ENCODE results near the gene DIAPH2.
"Not testable (repeated sequence)": the region's sequence is repeated elsewhere in the genome, so short reads cannot be mapped to it uniquely, and the experiment has no call there.

DIAPH2 gene

DNA sequence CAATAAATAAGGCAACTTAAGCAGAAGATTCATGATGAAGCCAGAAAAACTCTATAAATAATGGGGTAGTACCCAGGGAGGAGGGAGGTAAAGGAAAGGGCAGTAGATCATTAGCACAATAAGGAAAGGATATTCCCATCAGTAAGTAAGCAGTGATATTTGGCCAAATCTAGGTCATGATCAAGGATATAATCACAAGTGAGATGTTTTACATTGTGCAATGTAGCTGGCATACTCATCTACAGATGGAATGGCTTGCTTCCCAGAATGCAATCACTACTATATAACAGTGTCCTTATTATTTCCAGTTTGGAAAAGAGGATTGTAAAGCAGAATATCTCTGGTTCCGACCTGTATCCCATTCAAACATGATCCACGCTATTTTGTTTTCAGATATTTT is 682.5 kb downstream of the DIAPH2 start:
- DNase-seq (ENCODE audit: low read depth in 4 of 4, low spot score in 1 of 4), result no peak

DNA sequence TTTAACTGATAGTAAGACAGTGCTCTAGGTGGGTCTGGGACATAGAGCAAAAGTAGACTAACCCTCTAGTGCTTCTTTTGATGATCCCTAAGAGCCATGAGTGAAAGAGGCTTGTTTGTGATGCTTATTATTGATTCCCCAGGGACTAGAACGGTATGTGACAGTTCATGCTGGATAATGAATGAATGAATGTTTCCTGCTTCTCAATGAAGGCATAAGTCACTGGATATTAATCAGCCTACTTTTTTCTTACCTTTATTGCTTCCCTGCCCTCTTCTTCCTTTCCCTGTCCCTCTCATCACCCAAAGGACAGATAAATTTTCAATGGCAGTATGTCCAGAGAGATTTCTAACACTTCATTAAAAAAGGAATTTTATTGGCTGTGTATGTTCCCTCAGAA is 685.3 kb downstream of the DIAPH2 start:
- no peak for DNase-seq (ENCODE audit: low read depth in 4 of 4, low spot score in 1 of 4)

DNA sequence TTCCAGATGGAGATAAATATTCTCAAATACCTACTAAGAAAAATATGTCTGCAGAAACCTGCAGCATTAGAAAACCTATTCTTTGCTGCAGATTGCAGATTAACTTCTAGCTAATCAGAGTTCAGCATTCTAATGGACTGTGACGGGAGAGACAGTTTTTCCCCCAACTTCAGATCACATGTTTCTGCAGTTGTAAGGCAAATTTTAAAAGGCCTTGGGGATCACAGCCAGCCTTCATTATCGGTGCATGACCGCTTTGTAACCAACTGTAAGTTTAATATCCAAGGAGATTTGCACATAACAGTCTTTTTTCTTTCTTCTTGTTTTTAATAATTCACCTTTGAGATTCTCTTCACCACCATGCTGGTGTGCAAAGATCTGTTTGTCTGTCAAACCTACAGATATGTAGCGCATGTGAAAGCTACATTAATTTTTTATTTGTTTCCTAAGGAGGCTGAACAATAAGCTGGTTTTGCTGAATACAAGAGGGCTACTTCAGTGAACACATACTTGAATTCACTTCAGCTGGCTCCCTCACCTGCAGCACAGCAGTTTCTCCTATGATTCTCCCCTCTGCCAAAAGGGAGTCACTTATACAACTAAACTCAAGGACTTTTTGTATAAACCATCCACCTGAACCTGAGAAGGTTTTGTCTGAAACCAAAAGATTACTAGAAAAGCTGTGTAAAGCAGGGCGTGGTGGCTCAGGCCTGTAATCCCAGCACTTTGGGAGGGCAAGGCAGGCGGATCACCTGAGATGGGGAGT is 687.5 kb downstream of the DIAPH2 start:
- no peak for DNase-seq (ENCODE audit: low read depth in 4 of 4, low spot score in 1 of 4)

DNA sequence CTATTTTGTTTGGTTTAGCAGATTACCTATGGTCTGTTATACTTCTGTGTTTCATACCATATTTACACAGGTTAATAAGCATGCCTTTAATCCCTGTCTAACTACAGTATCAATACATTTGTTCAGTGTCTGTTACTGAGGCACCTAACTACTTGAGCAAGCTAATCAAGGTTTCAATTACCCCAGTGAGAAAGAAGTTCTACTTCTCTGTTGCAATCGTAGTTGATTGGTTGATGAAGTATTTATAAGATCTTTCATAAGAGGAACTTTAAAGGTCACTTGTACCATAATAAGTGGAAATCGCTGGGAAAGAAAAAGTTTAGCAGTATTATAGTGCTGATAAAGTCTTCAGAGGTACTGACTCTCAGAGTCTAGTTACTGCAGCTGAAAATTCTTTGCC is 689.6 kb downstream of the DIAPH2 start:
- DNase-seq (ENCODE audit: low read depth in 4 of 4, low spot score in 1 of 4), result no peak

DNA sequence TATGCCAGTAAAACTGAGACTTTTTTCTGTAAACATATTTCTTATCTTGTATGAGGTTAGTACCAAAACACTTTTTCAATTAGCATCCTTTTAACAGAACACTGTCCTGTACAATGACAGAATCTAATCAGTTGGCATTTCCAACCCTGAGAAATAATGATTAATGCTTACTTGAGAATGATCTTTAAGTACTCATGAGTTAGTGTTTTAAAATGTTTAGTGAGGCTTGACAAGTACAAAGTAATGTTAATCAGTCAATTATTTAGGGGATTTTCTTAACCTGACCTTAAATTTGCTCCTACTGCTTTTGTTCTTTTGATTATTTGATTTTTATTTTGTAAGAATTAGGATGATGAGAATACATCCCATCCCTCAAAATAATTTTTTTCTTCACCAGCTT is 695.6 kb downstream of the DIAPH2 start:
- DNase-seq (ENCODE audit: low read depth in 4 of 4, low spot score in 1 of 4), result no peak

DNA sequence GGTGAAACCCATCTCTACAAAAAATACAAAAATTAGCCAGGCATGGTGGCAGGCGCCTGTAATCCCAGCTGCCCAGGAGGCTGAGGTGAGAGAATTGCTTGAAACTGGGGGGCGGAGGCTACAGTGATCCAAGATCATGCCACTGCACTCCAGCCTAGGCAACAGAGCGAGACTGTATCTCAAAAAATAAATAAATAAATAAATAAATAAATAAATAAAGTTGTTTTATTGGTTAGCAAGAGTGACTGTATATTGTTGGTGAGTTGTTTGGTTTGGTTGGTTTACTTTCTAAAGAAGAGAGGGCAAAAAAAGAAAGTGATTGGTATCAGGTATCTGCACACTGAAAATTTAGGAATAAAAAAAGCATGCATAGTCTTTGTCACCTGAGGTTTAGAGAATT is 700.0 kb downstream of the DIAPH2 start:
- DNase-seq (ENCODE audit: low read depth in 4 of 4, low spot score in 1 of 4), result no peak

DNA sequence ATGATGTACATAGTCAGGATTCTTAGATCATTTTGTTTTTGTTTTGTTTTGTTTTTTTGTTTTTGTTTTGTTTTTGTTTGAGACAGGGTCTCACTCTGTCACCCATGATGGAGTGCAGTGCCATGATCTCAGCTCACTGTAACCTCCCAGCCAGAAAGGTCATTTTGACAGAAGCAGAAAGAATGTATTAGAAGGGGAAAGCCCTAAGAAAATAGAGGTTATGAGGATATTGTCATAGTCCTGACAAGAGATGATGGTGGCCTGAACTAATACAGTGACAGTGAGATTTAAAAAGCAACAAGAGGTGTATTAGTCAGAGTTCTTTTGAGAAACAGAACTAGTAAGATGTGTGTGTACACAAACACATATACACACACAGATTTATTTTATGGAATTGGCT is 702.4 kb downstream of the DIAPH2 start:
- DNase-seq (ENCODE audit: low read depth in 4 of 4, low spot score in 1 of 4), result no peak

DNA sequence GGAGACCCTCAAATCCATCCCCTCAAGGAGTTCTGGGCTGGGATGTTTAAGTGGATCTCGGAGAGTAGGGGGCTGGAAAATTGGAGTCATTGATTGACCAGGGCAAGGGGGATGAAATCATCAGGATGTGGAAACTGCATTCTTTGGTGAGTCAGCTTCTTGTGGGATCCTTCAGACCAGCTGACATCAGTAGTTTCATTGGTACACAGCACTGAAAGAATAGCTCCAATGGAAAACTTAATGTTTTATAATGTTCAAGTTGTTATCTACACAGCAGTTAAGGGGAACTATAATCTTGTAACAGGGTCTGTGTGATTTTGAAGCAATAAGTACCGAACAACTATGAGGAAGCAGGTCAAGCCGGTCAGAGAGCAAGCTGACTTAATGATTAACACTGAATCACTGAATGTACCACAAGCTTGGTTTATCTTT is 705.1 kb downstream of the DIAPH2 start:
- DNase-seq (ENCODE audit: low read depth in 4 of 4, low spot score in 1 of 4), result no peak

DNA sequence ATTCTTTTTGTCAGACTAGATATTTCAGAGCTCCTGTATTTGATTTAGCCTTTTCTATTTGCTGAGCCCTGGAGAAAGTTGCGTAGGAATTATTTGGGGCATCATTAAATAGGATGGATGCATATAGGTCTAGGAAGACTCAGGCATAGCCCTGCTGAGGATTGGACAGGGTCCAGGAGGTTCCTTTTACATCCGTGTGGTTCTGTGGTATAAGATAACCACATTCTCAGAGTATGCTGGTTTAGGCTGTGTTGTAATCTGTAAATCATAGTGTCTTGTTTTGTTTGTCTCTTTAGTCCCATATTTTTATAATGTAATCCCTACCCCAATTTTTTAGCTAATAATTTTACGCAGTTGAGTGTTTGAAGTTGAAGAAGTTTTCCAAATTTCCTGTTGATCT is 712.7 kb downstream of the DIAPH2 start:
- no peak for DNase-seq (ENCODE audit: low read depth in 4 of 4, low spot score in 1 of 4)

DNA sequence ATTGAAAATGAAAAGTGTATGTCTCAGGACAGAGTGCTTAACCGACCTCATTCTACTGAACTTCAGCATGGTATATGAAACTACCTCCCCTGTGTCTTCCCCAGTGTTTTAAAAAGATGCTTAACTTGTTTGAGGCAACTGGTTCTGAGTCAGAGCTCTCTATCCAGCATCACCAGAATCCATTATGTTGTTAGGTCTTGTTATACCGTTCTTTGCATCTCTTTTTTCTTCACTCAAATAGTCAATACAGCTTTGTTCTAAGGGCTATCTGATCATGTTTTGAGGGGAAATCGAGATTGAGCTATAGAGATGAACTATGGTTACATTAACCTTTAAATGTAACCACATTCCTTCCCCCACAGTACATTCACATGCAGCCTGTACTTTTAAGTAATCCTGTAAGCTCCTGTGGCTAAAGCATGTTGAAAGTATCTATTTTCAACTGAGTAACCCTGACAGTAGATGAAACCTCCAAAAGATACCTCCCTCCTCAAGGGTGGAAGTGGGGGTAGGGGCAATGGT is 713.4 kb downstream of the DIAPH2 start:
- DNase-seq (ENCODE audit: low read depth in 4 of 4, low spot score in 1 of 4), result no peak

DNA sequence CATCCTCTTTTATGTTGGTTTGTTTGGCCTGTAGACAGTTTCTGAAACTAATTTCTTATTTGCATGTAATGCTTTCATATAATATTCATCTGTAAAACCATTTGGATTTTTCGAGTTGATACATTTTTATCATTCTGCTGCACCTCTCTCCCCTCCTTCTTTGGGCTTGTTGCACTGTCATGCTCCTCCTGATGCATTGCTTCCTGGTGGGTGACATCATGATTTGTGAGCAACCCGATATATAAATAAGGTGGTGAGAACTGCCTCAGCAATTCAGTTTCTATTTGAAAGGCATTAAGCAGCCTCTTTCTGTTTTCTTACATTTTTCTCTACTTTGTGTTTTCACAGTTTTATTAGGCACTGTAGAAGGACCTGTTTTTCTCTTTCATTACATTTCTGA is 714.8 kb downstream of the DIAPH2 start:
- DNase-seq (ENCODE audit: low read depth in 4 of 4, low spot score in 1 of 4), result no peak

DNA sequence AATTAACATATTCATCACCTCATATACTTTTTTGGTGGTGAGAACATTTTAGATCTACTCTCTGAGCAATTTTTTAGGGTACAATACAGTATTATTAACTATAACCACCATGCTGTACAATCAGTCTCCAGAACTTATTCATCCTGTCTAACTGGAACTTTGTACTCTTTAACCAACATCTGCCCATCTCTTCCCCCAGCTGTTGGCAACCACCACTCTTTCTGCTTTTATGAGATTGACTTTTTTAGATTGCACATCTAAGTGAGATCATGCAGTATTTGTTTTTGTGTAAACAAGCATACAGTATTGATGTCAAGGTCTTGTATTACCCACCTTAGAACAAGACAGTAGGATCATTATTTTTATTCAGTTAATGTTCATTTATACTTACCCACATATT is 715.9 kb downstream of the DIAPH2 start:
- no peak for DNase-seq (ENCODE audit: low read depth in 4 of 4, low spot score in 1 of 4)

DNA sequence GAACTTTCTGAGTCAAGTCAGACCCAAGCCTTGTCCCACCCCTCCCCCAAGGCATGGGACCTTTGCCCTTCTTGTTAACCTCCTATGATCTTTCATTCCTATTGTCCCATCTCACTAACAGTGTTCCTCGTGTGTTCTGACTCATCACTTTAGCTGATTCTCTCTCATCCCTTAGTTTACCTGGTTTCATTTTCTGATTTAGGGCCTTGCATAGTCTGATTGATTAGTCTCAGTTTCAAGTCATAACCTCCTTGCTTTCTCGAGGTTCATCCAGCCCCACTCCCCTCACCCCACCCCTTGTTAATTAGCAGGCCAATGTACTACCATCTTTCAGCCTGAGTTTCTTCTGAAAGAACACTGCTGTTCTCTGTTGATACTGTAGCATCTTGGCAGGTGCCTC is 716.5 kb downstream of the DIAPH2 start:
- no peak for DNase-seq (ENCODE audit: low read depth in 4 of 4, low spot score in 1 of 4)

DNA sequence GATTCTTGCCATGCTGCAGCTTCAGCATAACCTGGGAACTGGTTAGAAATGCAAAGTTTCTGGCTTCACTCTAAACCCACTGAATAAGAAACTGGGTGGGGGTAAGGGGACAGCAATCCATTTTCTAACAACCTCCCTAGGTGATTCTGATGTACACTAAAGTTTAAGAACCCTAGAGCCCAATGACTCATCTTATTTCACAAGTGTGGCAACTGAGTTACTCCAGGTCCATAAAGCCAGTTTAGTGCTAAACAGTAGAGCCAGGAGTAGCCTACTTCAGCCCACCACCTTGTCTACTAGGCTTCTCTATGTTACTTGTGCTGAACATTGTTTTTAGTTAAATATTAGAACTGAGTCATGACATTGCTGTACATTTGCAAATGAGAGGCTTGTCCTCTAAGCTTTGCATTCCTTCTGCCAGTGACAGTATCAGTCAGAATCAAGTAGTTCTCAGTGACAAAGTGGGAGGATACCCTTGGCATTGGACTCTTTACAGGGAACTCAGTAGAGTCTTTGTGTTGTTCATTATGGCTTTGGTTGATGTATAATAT is 717.0 kb downstream of the DIAPH2 start:
- DNase-seq (ENCODE audit: low read depth in 4 of 4, low spot score in 1 of 4), result no peak

DNA sequence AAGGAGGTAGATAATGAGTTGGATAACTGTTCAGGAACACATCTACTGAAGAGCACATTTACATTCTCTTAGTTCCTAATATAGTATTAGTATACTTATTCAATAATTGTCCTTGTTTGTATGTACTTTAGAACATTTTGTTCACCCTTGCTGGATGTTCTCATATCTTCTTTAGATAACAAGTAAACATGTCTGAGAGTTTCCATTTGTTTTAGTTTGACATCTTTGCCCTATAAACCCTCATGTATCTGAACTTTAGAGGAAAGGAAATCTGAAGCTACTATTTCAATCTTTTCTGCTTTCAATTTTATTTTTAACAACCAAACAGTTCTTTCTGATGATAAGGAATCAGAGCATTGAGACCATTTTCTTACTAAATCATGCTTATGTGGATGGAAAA is 717.7 kb downstream of the DIAPH2 start:
- DNase-seq (ENCODE audit: low read depth in 4 of 4, low spot score in 1 of 4), result no peak

DNA sequence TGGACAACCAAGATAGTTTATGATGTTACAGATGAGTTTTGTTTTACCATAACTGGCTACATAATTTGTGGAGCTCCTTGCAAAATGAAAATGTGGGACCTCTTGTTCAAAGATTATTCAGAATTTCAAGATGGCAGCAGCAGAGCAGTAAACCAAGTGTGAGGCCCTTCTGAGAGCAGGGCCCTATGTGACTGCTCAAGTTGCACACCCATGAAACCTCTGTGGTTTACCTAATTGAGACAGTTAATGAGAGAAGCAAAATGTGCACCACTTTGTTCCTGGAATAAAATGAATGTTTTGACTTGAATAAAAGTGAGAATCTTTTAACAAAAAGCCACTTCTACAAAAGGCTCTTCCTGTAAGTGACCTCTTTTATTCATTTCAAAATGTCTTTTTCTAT is 718.3 kb downstream of the DIAPH2 start:
- DNase-seq (ENCODE audit: low read depth in 4 of 4, low spot score in 1 of 4), result no peak

DNA sequence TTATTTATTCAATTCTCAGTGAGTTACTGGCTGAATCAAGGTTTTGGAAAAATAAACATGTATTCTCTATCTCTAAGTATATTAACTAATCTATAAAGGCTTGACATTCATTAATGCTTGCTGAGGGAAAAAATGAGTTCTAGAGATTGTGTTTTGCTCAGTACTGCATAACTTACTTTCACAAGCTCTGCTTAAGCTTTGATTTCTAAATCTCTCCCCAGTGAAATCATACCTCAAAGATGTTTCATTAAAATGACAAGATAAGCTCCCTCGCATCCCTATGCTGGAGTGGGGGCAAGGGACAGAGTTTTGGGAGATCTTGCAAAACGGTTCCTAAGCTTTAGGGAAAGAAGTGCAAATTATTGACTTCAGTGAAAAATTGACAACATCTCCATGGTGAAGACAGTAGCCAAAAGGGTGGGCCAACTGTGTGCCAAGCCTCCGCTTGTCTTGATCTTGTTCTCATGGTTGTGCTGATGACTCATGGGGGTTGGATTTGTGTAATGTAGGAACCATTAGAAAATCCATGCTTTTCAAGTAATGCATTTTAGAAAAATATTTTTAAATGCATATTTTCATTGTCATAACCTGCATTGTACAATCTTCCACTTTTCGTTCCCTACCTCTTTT is 720.5 kb downstream of the DIAPH2 start:
- DNase-seq (ENCODE audit: low read depth in 4 of 4, low spot score in 1 of 4), result no peak

DNA sequence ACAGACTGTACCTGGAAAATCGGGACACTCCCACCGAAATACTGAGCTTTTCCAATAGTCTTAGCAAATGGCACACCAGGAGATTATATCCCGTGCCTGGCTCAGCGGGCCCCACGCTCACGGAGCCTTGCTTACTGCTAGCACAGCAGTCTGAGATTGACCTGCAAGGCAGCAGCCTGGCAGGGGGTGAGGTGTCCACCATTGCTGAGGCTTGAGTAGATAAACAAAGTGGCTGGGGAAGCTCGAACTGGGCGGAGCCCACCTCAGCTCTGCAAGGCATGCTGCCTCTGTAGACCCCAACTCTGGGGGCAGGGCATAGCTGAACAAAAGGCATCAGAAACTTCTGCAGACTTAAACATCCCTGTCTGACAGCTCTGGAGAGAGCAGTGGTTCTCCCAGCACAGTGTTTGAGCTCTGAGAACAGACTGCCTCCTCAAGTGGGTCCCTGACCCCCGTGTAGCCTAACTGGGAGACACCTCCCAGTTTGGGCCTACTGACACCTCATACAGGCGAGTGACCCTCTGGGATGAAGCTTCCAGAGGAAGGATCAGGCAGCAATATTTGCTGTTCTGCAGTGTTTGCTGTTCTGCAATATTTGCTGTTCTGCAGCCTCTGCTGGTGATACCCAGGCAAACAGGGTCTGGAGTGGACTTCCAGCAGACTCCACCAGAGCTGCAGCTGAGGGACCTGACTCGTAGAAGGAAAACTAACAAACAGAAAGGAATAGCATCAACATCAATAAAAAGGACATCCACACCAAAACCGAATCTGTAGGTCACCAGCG is 725.2 kb downstream of the DIAPH2 start:
- not testable (repeated sequence) for DNase-seq (ENCODE audit: low read depth in 4 of 4, low spot score in 1 of 4)

DNA sequence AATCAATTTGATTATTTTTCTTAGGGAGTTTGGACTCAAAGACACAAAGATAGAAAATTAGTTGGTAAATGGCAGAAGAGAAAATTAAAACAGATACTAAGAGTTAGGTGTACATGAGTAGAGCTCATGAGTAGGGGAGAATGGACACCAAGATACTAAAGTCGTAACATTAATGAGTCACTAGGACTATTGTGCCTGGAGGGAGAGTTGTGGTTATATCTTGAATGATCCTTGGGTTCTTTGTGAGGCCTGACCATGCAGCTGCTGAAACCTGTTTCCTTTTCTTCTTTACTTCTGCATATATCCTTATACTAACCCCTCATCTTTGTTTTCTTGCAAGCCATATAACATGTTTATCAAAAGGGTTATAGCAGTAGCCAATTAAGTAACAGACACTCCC is 731.8 kb downstream of the DIAPH2 start:
- no peak for DNase-seq (ENCODE audit: low read depth in 4 of 4, low spot score in 1 of 4)

DNA sequence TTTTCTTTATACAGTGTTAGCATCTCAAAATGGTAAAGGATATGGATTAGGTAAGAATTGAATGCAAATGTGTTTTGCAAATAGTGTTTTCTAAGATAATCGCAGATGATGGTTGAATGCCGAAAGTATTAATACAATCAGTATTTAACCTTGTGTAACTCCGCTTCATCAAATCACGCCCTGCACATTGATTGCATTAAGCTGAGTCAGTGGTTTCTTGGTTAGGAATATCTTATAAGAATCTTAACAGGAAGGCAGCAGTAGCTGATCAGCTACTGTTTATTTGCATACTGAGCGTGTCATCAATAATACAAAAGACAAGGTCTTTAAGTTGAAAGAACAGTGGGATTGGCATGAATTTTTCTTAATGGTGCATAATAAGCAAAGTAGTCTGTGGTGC is 744.5 kb downstream of the DIAPH2 start:
- DNase-seq (ENCODE audit: low read depth in 4 of 4, low spot score in 1 of 4), result no peak

DNA sequence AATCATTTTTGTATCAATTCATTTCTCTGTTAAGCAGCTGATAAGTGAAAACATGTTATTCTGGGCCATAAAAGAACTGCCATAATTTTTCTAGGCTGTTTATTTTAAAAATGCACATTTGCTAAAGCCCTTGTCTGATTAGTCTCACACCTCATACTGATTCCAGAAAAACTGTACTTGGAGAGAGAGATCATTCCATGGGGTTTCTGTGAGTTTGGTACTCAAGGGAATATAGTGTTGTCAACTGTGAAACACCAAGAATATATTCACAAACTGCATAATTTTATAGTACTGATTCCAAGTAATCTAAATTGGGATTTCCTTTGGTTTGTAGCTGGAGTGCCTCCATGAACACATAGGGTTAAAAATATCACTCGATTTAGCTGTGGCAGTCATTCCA is 746.6 kb downstream of the DIAPH2 start:
- DNase-seq (ENCODE audit: low read depth in 4 of 4, low spot score in 1 of 4), result no peak

All from stimulated activated CD4-positive, alpha-beta T cell treated with anti-CD3 and anti-CD28 coated beads, Interleukin-1b, Interleukin-23, amount 100 ng/mL, for 24 hours (primary cell).